ES-I3 (cell line): ENCODE results near the gene STK24.
"Not testable (repeated sequence)": the region's sequence is repeated elsewhere in the genome, so short reads cannot be mapped to it uniquely, and the experiment has no call there.

Experiments
- H3K36me3 ChIP-seq: 2 replicates; pipeline ENCODE4 v1.6.1; 2013; ENCODE audit warnings: mild to moderate bottlenecking, low read length, control low read depth, moderate library complexity; ENCODE audit not compliant: insufficient read depth
- H3K4me1 ChIP-seq: 2 replicates; pipeline ENCODE4 v1.6.1; 2013; ENCODE audit warnings: mild to moderate bottlenecking, control low read depth, low read length; ENCODE audit not compliant: insufficient read depth
- H3K9ac ChIP-seq: 2 replicates; pipeline ENCODE4 v1.6.1; 2013; ENCODE audit warnings: low read depth, mild to moderate bottlenecking, low read length, moderate library complexity
- H3K9me3 ChIP-seq: 2 replicates; pipeline ENCODE4 v1.6.1; 2013; ENCODE audit warnings: mild to moderate bottlenecking, low read length, moderate library complexity; ENCODE audit not compliant: control insufficient read depth, insufficient read depth

Gene STK24

GRCh38 chr13:98429977-98430736 is 146.8 kb downstream of the STK24 start:
- Histone ChIP-seq H3K36me3 (no peaks in the 10 kb centered on the region), H3K9ac (no peak overlapping the region), H3K4me1 (no peaks in the 10 kb centered on the region), H3K9me3 (no peaks in the 10 kb centered on the region)

DNA sequence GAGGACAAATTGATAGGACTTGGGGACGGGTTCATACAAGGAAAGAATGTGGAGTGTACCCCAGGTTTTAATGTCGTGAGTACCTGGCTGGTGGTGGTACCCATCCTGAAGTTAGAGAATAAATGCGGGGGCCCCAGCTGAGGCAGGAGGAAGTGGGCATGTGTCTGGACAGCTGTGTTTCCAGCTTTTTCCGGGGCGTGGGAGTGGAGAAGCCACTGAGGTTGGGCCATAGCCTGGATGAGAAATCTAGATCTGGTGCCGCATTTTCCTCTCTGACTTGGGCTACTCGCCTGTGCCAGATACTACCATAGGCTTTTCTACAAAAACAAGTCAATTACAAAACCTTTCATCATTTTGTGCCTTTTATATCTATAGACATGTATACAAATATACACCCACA is 147.4 kb downstream of the STK24 start:
- Histone ChIP-seq H3K9ac (no peak overlapping the region), H3K36me3 (no peaks in the 10 kb centered on the region; the same call in 1 of the 2 replicates), H3K4me1 (no peaks in the 10 kb centered on the region), H3K9me3 (no peaks in the 10 kb centered on the region)

GRCh38 chr13:98429081-98429480 is 147.8 kb downstream of the STK24 start:
- Histone ChIP-seq H3K9ac (no peak overlapping the region), H3K36me3 (no peaks in the 10 kb centered on the region; the same call in 1 of the 2 replicates), H3K9me3 (no peaks in the 10 kb centered on the region), H3K4me1 (no peaks in the 10 kb centered on the region)

DNA sequence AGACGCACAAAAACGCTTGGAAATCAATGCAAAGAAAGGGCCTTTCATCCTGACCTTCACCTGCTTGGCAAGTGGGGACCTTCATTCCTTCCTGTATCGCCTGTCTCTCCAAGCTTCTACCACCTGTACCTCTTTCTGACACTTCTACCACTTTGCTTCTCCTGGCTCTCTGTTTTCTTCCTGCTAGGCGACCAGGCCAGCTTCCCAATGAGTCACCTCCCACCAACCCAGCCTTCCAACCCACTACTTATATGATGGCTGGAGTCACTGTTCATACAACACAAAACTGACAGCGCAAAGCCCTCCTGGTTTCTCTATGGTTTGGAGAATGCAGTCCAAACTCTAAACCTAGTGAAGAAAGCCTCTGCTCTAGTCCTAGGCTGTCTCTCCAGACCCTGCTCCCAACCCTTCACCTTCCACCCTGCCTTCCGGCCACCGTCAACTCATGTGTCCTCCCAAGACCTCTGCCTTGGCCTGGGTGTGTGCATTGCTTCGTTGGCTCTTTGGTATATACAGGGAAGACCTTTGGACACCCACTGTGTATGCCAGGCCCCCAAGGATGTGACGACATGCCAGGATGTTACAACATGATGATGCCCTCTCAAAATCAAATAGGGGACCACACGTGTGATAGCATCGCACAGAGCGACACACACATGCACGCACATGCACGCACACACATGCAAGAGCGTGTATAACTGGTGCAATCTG is 148.5 kb downstream of the STK24 start:
- Histone ChIP-seq H3K36me3 (no peaks in the 10 kb centered on the region; the same call in 1 of the 2 replicates), H3K9ac (no peak overlapping the region), H3K4me1 (no peaks in the 10 kb centered on the region), H3K9me3 (no peaks in the 10 kb centered on the region)

- Histone ChIP-seq H3K36me3 (no peaks in the 10 kb centered on the region; the same call in 1 of the 2 replicates), H3K4me1 (no peaks in the 10 kb centered on the region), H3K9me3 (no peaks in the 10 kb centered on the region), H3K9ac (no peak overlapping the region)
Measured at GRCh38 chr13:98427331-98427995, 149.4 kb downstream of the STK24 start.

DNA sequence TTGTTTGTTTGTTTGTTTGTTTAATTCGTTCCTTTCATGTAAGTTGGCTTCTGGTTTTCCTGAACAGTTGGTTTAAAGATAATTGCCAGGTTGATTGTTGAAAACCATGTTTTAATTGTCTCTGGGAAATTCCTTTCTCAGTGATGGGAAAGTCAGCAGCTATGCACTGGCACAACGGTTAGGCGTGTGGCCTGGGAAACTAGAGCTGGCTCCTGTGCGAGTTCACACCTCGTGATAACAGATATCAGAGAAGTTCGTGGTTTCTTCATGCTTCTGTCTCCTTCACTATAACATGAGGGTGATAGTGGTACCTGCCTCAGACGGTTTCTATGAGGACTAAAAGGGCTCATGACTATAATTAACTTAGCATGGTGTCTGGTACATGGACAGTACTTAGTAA is 153.5 kb downstream of the STK24 start:
- Histone ChIP-seq H3K4me1 (no peaks in the 10 kb centered on the region), H3K36me3 (no peaks in the 10 kb centered on the region; the same call in 1 of the 2 replicates), H3K9me3 (no peaks in the 10 kb centered on the region), H3K9ac (no peak overlapping the region)

GRCh38 chr13:98422046-98422445 is 154.9 kb downstream of the STK24 start:
- H3K36me3 ChIP-seq: no peaks in the 10 kb centered on the region; the same call in 1 of the 2 replicates
- no peaks in the 10 kb centered on the region for H3K9me3 ChIP-seq
- no peaks in the 10 kb centered on the region for H3K4me1 ChIP-seq
- no peak overlapping the region for H3K9ac ChIP-seq

- Histone ChIP-seq H3K9me3 (no peaks in the 10 kb centered on the region), H3K36me3 (no peaks in the 10 kb centered on the region; the same call in 1 of the 2 replicates), H3K4me1 (no peaks in the 10 kb centered on the region), H3K9ac (no peak overlapping the region)
Measured at GRCh38 chr13:98420554-98421175, 156.2 kb downstream of the STK24 start.

GRCh38 chr13:98419786-98420553 is 156.9 kb downstream of the STK24 start:
- Histone ChIP-seq H3K9ac (no peak overlapping the region), H3K36me3 (no peaks in the 10 kb centered on the region; the same call in 1 of the 2 replicates), H3K9me3 (no peaks in the 10 kb centered on the region), H3K4me1 (no peaks in the 10 kb centered on the region)

- no peaks in the 10 kb centered on the region; the same call in 1 of the 2 replicates for H3K36me3 ChIP-seq
- H3K9ac ChIP-seq: no peak overlapping the region
- H3K4me1 ChIP-seq: no peaks in the 10 kb centered on the region
- no peaks in the 10 kb centered on the region for H3K9me3 ChIP-seq
Measured at GRCh38 chr13:98416408-98416807, 160.5 kb downstream of the STK24 start.

DNA sequence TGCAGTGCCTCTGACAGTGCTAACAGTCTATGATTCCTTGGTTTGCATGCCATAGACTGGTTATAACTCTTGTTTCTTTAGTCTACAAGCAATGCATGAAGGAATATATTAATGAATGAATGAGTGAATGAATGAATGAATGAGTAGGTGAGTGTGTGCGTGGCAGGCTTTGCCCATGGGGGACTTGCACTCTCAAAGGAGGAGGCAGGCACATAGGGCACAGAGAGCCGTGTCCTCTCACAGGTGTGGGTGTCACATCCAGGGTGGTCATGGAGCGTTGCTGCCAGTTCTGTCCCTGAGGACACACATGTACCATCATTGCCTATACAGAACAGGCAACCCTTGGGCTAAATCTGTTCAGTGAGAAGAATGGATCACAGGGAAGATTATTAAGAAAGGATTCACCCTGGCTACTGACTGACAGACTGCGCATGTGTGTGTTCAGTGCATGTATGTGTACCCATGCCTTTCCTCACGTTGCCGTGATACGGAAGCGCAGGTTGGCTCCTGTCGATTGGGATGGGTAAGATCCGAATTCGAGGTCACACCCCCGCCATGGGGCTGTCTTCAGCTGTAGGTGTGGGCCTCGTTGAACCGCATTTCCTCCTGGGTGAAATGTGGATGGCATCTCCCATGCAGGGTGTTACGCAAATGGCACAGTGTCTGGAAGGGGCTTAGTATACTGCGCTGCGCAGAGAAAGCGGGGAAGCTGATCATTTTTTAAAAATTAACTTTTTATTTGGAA is 161.4 kb downstream of the STK24 start:
- Histone ChIP-seq H3K4me1 (no peaks in the 10 kb centered on the region), H3K36me3 (no peaks in the 10 kb centered on the region; the same call in none of the 2 replicates), H3K9me3 (no peaks in the 10 kb centered on the region), H3K9ac (no peak overlapping the region)

GRCh38 chr13:98413796-98414195 is 163.1 kb downstream of the STK24 start:
- Histone ChIP-seq H3K9me3 (no peaks in the 10 kb centered on the region), H3K9ac (no peak overlapping the region), H3K36me3 (no peaks in the 10 kb centered on the region; the same call in none of the 2 replicates), H3K4me1 (no peaks in the 10 kb centered on the region)

DNA sequence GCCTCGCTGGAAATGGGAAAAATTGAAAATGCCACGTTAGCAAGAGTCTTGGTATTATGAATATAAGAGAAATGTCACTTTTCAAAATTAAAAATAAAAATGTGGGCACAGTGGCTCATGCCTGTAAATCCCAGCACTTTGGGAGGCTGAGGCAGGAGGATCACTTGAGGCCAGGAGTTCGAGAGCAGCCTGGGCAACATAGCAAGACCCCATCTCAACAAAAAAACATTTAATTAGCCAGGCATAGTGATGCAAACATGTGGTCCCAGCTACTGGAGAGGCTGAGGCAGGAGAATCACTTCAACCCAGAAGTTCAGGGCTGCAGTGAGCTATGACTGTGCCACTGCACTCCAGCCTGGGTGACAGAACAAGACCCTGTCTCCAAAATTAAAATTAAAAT is 163.6 kb downstream of the STK24 start:
- not testable (repeated sequence) for H3K9ac ChIP-seq, H3K36me3 ChIP-seq, H3K9me3 ChIP-seq, H3K4me1 ChIP-seq
